Naive thymus-derived CD8-positive, alpha-beta T cell (primary cell): ENCODE data around the gene MICAL2. TPM values are rescaled to one million over a fixed set of nuclear protein-coding genes. Genes with fewer than 3 reads are reported as not detected.

Source experiments
- ATAC-seq, 2 donors: fragments of 150-1000 bp; cut with Tn5 transposase in 1 of 2; sonication (Bioruptor Pico), chemical (Tn5 transposase) in 1 of 2; 1 replicate in 1 of 2; 2 replicates in 1 of 2; pipeline ENCODE4 v1.10.0; 2021; ENCODE audit warnings: mild to moderate bottlenecking in 2 of 2, moderate library complexity in 2 of 2
- POLR2A ChIA-PET: fragments of 350-600 bp; sonication (Branson Sonifier 250); formaldehyde crosslinking; loops from one replicate; lab custom pipeline; 2021; ENCODE audit warnings: antibody characterized with exemption; lab: Charles Lee
- DNase-seq, 10 donors: peaks; one replicate each; pipeline versions ENCODE4 v3.0.0 to v3.0.0-alpha.2; 2020 to 2022
- H3K27ac Mint-ChIP-seq, 10 donors: one replicate each; pipeline ENCODE4 v1.8.0; 2020 to 2022; ENCODE audit warnings: mild to moderate bottlenecking in 10 of 10, mixed read lengths in 10 of 10, moderate library complexity in 4 of 10, inconsistent platforms in 1 of 10
- H3K27me3 Mint-ChIP-seq, 5 donors: one replicate each; pipeline ENCODE4 v1.8.0; 2021 to 2022; ENCODE audit warnings: mixed read lengths in 5 of 5
- H3K36me3 Mint-ChIP-seq, 3 donors: one replicate each; pipeline ENCODE4 v1.8.0; 2020 to 2022; ENCODE audit warnings: mixed read lengths in 3 of 3, mild to moderate bottlenecking in 2 of 3, inconsistent platforms in 1 of 3
- H3K4me1 Mint-ChIP-seq, 4 donors: one replicate each; pipeline ENCODE4 v1.8.0; 2021 to 2022; ENCODE audit warnings: mixed read lengths in 4 of 4
- H3K4me3 Mint-ChIP-seq, 10 donors: one replicate each; pipeline ENCODE4 v1.8.0; 2020 to 2022; ENCODE audit warnings: mild to moderate bottlenecking in 10 of 10, mixed read lengths in 10 of 10, moderate library complexity in 6 of 10, inconsistent platforms in 1 of 10
- H3K9me3 Mint-ChIP-seq, 9 donors: one replicate each; pipeline ENCODE4 v1.8.0; 2020 to 2022; ENCODE audit warnings: mixed read lengths in 9 of 9, mild to moderate bottlenecking in 3 of 9, inconsistent platforms in 1 of 9, moderate library complexity in 1 of 9
- polyA plus RNA-seq, 3 donors: library from polyadenylated mRNA; unstranded; fragments of 300-500 nt; fragmentation: Illumina TruSeq; gene quantifications; one replicate each; pipeline ENCODE4 v1.2.3, GENCODE V29; 2021
- total RNA-seq, 8 experiments: library from RNA in 2 of 8; stranded (reverse) in 2 of 8; gene quantifications; one replicate each; pipeline ENCODE4 v1.2.3 and lab custom pipeline; 2021 to 2026

Gene MICAL2
- total and polyA plus RNA-seq, 5 experiments from 2014 or later, result 2.3 to 12.3 (median 5.0) TPM

- POLR2A ChIA-PET, result no interaction called here
- no peak overlapping the region for H3K4me3 Mint-ChIP-seq
These were observed 171.4 kb downstream of the MICAL2 start for GRCh38 chr11:12281571-12282478.

GRCh38 chr11:12282676-12283075 is 172.3 kb downstream of the MICAL2 start:
- no peak for ATAC-seq
- no peak overlapping the region for H3K27ac Mint-ChIP-seq
- no peaks in the 10 kb centered on the region for H3K4me1 Mint-ChIP-seq
- H3K36me3 Mint-ChIP-seq, result no peaks in the 10 kb centered on the region
- no peak overlapping the region for H3K4me3 Mint-ChIP-seq
- POLR2A ChIA-PET, result no interaction called here
- no peak for DNase-seq
- no peaks in the 10 kb centered on the region for H3K9me3 Mint-ChIP-seq
- no peaks in the 10 kb centered on the region for H3K27me3 Mint-ChIP-seq

More at GRCh38 chr11:12281571-12282478, 171.4 kb downstream of the MICAL2 start:
- H3K27ac Mint-ChIP-seq, result no peak overlapping the region
- DNase-seq, result peak; percentile 60 to 87 (median 74)
- H3K9me3 Mint-ChIP-seq, result no peaks in the 10 kb centered on the region
- ATAC-seq, result peak; percentile 46 to 50
- no peaks in the 10 kb centered on the region for H3K4me1 Mint-ChIP-seq
- no peaks in the 10 kb centered on the region for H3K36me3 Mint-ChIP-seq
- no peaks in the 10 kb centered on the region for H3K27me3 Mint-ChIP-seq

GRCh38 chr11:12284316-12285050 is 174.1 kb downstream of the MICAL2 start:
- H3K9me3 Mint-ChIP-seq, result no peaks in the 10 kb centered on the region
- POLR2A ChIA-PET, result no interaction called here
- no peaks in the 10 kb centered on the region for H3K27me3 Mint-ChIP-seq
- peaks cover 0 to 3% (median 1%) of the 10 kb centered on the region in 4 donors for H3K4me1 Mint-ChIP-seq
- peaks cover 0 to 2% (median 0%) of the 10 kb centered on the region in 3 donors for H3K36me3 Mint-ChIP-seq
- DNase-seq, result no peak
- no peak for ATAC-seq
- H3K27ac Mint-ChIP-seq, result no peak overlapping the region
- no peak overlapping the region for H3K4me3 Mint-ChIP-seq

DNA sequence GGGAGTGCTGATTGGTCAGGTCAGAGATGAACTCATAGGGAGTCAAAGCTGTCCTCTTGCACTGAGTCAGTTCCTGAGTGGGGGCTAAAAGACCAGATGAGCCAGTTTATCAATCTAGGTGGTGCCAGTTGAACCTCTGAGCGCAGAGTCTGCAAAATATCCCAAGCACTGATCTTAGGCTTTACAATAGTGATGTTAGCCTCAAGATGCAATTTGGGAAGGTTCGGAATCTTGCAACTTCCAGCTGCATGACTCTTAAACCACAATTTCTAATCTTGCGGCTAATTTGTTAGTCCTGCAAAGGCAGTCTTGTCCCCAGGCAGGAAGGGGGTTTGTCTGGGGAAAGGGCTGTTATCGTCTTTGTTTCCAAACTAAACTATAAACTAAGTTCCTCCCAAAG is 174.7 kb downstream of the MICAL2 start:
- no peaks in the 10 kb centered on the region for H3K9me3 Mint-ChIP-seq
- POLR2A ChIA-PET, result no interaction called here

DNA sequence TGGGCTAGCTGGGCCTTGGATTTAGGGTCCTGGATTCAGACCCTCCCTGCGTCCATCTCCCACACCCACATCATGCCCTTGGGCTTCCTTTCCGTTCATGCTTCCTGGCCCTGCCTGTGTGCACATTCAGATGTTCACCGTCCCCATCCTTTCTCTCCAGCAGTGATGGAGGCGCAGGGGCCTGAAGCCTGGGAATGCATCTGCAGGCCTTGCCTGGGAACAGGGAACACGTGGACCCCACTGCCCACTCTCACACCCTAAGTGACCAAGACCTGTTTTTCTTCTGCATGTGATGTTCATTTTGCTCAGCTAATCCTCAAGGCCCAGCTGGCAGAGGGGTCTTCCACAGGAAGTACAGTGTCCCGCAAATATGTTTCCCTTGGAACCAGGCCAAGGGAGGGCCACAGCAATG is 175.4 kb downstream of the MICAL2 start:
- Mint-ChIP-seq H3K27me3 (no peaks in the 10 kb centered on the region), H3K9me3 (no peaks in the 10 kb centered on the region), H3K4me3 (no peak overlapping the region), H3K4me1 (peaks cover 7 to 16% (median 13%) of the 10 kb centered on the region in 4 donors), H3K36me3 (peaks cover 0 to 2% (median 0%) of the 10 kb centered on the region in 3 donors), H3K27ac (no peak overlapping the region)
- no peak for DNase-seq
- ATAC-seq, result no peak
- POLR2A ChIA-PET, result no interaction called here

More for the DNA sequence above, 174.7 kb downstream of the MICAL2 start:
- peaks cover 5 to 9% (median 6%) of the 10 kb centered on the region in 4 donors for H3K4me1 Mint-ChIP-seq
- H3K27me3 Mint-ChIP-seq, result no peaks in the 10 kb centered on the region
- H3K36me3 Mint-ChIP-seq, result peaks cover 0 to 2% (median 0%) of the 10 kb centered on the region in 3 donors
- no peak overlapping the region for H3K27ac Mint-ChIP-seq
- DNase-seq (no peak), ATAC-seq (no peak)
- H3K4me3 Mint-ChIP-seq, result no peak overlapping the region

DNA sequence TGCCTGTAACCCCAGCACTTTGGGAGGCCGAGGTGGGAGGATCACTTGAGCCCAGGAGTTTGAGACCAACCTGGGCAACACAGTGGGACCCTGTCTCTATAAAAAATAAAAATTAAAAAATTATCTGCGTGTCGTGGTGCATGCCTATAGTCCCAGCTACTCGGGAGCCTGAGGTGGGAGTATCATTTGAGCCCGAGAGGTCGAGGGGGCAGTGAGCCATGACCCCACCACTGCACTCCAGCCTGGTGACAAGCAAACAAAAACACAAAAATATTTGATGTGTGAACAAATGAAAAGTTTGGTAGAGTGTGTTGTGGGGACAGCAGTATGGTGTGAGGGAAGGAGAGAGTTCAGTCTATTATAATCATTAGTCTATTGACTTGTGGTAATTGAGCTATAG is 176.2 kb downstream of the MICAL2 start:
- DNase-seq (no peak), ATAC-seq (no peak)
- peaks cover 0 to 2% (median 0%) of the 10 kb centered on the region in 3 donors for H3K36me3 Mint-ChIP-seq
- no peaks in the 10 kb centered on the region for H3K9me3 Mint-ChIP-seq
- H3K27me3 Mint-ChIP-seq, result no peaks in the 10 kb centered on the region
- H3K4me3 Mint-ChIP-seq, result no peak overlapping the region
- peaks cover 7 to 20% (median 16%) of the 10 kb centered on the region in 4 donors for H3K4me1 Mint-ChIP-seq
- no peak overlapping the region for H3K27ac Mint-ChIP-seq
- POLR2A ChIA-PET, result no interaction called here

GRCh38 chr11:12287009-12287373 is 176.6 kb downstream of the MICAL2 start:
- Mint-ChIP-seq H3K4me3 (no peak overlapping the region), H3K36me3 (peaks cover 0 to 2% (median 0%) of the 10 kb centered on the region in 3 donors), H3K4me1 (peaks cover 7 to 20% (median 16%) of the 10 kb centered on the region in 4 donors), H3K27me3 (no peaks in the 10 kb centered on the region), H3K9me3 (no peaks in the 10 kb centered on the region), H3K27ac (no peak overlapping the region)
- DNase-seq (no peak), ATAC-seq (no peak)
- POLR2A ChIA-PET, result no interaction called here

- Mint-ChIP-seq H3K27me3 (no peaks in the 10 kb centered on the region), H3K4me3 (no peak overlapping the region), H3K36me3 (peaks cover 0 to 2% (median 0%) of the 10 kb centered on the region in 3 donors), H3K4me1 (peaks cover 7 to 20% (median 16%) of the 10 kb centered on the region in 4 donors), H3K27ac (no peak overlapping the region), H3K9me3 (no peaks in the 10 kb centered on the region)
- POLR2A ChIA-PET, result no interaction called here
- DNase-seq (no peak), ATAC-seq (no peak)
These were observed 177.2 kb downstream of the MICAL2 start for GRCh38 chr11:12287374-12288211.

DNA sequence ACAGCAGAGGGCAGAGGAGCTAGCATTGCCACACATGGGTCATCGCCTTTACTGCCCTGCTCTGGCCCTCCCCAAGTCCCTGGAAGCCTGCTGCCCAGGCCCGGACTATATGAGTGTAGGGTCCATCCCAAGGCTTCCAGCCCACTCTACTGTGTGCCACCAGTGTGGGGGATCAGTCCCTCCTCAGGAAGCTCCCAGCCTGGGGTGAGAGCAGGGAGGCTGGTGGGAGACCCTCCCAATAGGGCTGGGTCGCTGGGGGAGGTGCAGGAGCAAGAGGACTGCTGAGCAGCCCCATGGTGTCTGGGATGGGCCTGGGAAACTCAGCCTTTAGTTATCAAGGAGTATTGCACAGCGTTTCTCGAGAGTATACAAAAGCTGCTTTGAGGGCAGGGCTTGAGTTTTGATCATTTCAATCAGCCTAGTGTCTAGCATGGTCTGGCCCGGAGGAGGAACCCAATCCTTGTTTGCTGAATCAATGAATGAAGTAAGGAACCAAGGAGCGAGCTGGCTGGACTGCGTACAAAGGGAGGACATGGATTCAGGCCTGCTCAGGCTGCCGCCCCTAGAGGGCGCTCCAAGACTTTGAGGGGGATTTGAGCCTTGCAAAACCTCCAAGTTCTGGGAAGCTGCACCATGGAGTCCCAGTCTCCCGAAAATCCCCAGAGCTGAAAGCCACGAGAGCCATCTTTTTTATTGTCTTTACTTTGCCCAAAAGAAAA is 178.0 kb downstream of the MICAL2 start:
- Mint-ChIP-seq H3K4me1 (peaks cover 7 to 20% (median 16%) of the 10 kb centered on the region in 4 donors), H3K36me3 (peaks cover 0 to 2% (median 0%) of the 10 kb centered on the region in 3 donors), H3K27me3 (no peaks in the 10 kb centered on the region), H3K9me3 (no peaks in the 10 kb centered on the region), H3K4me3 (no peak overlapping the region), H3K27ac (peak overlapping the region in 2 of 10 donors; percentile 43 to 45)
- POLR2A ChIA-PET, result no interaction called here
- DNase-seq (peak in 7 of 10 donors; percentile 14 to 36 (median 24)), ATAC-seq (peak in 1 of 2 donors; percentile 46)

DNA sequence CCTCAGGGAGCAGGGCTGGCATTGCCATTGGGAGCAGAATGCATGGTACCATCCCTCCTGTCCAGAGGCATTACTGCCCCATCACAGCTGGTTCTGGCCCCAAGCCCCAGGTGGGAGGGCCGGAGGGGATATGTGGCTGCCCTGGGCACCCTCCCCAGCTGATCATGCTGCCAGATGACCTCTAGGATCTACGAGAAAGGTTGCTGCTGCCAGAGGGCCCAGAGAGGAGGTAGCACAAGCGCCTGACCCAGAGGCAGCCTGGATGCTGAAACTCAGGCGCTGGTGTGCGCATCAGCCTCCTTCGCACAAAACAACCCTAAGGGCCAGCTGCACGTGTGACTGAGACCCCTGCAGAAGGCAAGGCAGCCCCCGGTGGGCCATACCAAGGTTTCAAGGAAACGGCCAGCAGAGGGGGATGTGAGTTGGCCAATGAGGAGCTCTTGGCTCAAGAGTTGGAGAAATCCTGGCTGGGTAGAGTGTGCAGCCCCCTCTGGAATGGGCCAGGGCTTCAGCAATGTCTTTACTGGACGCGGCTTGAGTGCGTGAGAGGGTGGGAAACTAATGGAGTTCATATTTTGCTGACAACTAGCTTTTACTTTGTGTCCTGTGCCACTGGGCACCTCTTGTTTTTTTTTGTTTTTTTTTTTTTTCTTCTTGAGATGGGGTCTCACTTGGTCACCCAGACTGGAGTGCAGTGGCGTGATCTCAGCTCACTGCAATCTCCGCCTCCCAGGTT is 178.7 kb downstream of the MICAL2 start:
- Mint-ChIP-seq H3K27ac (no peak overlapping the region), H3K27me3 (no peaks in the 10 kb centered on the region), H3K36me3 (peaks cover 0 to 2% (median 0%) of the 10 kb centered on the region in 3 donors), H3K4me1 (peaks cover 7 to 20% (median 16%) of the 10 kb centered on the region in 4 donors), H3K9me3 (no peaks in the 10 kb centered on the region), H3K4me3 (no peak overlapping the region)
- DNase-seq (no peak), ATAC-seq (no peak)
- POLR2A ChIA-PET, result interaction anchor here (0.7 kb wide), 1 partner anchor 910 kb away, joined by 10 read pairs; no protein-coding TSS in a partner anchor
